ENCODE data around the gene DCDC2C. TPM values are rescaled to one million over a fixed set of nuclear protein-coding genes. Genes with fewer than 3 reads are reported as not detected.

The DCDC2C gene
- total RNA-seq, 1 donor from 2014 or later: not detected

- H3K9ac ChIP-seq: no peak overlapping the region
- peak overlapping the region; percentile 85 for H3K27ac Mint-ChIP-seq
These were observed 47.3 kb upstream of the DCDC2C start for GRCh38 chr2:3655871-3656761.

GRCh38 chr2:3656762-3657721, 46.3 kb upstream of the DCDC2C start:
- Histone ChIP-seq H3K4me2 (no peak overlapping the region), H3K36me3 (no peaks in the 10 kb centered on the region), H3F3A (ENCODE audit: low read depth) (peaks cover 12% of the 10 kb centered on the region), H3K27me3 (no peaks in the 10 kb centered on the region), H4K20me1 (ENCODE audit: low read depth) (no peaks in the 10 kb centered on the region), H3K4me1 (peaks cover 12% of the 10 kb centered on the region), H3K9ac (no peak overlapping the region), H3K79me2 (ENCODE audit: low read depth) (no peaks in the 10 kb centered on the region), H3K27ac (no peak overlapping the region), H2AFZ (replicated peaks) (no peak overlapping the region), H3K4me3 (no peak overlapping the region), H3K9me3 (ENCODE audit: low read depth) (no peaks in the 10 kb centered on the region)
- Mint-ChIP-seq H3K27ac (peak overlapping the region; percentile 96), H3K36me3 (no peaks in the 10 kb centered on the region), H3K4me3 (no peak overlapping the region), H3K9me3 (peaks cover 6% of the 10 kb centered on the region), H3K27me3 (ENCODE audit: insufficient read depth, low read depth) (peaks cover 17% of the 10 kb centered on the region), H3K4me1 (peaks cover 77% of the 10 kb centered on the region)
- TF ChIP-seq EZH2 (IDR thresholded peaks at IDR 0.05) (no peak), EZH2phosphoT487 (IDR thresholded peaks at IDR 0.05) (no peak), CTCF (IDR thresholded peaks at IDR 0.05) (no peak)
- no peak for DNase-seq (ENCODE audit: low spot score)

More at GRCh38 chr2:3655871-3656761, 47.3 kb upstream of the DCDC2C start:
- Histone ChIP-seq H3K79me2 (ENCODE audit: low read depth) (no peaks in the 10 kb centered on the region), H3K4me2 (no peak overlapping the region), H2AFZ (replicated peaks) (no peak overlapping the region), H3K36me3 (no peaks in the 10 kb centered on the region), H3K9me3 (ENCODE audit: low read depth) (no peaks in the 10 kb centered on the region), H3K4me3 (no peak overlapping the region), H4K20me1 (ENCODE audit: low read depth) (no peaks in the 10 kb centered on the region), H3F3A (ENCODE audit: low read depth) (peaks cover 19% of the 10 kb centered on the region), H3K27ac (no peak overlapping the region), H3K4me1 (peaks cover 17% of the 10 kb centered on the region), H3K27me3 (no peaks in the 10 kb centered on the region)
- no peak for TF ChIP-seq CTCF (IDR thresholded peaks at IDR 0.05)
- no peak for TF ChIP-seq EZH2phosphoT487 (IDR thresholded peaks at IDR 0.05)
- no peak for TF ChIP-seq EZH2 (IDR thresholded peaks at IDR 0.05)
- peaks cover 77% of the 10 kb centered on the region for H3K4me1 Mint-ChIP-seq
- no peak for DNase-seq (ENCODE audit: low spot score)
- no peaks in the 10 kb centered on the region for H3K36me3 Mint-ChIP-seq
- H3K4me3 Mint-ChIP-seq: no peak overlapping the region
- peaks cover 6% of the 10 kb centered on the region for H3K9me3 Mint-ChIP-seq
- peaks cover 19% of the 10 kb centered on the region for H3K27me3 Mint-ChIP-seq (ENCODE audit: insufficient read depth, low read depth)

- Histone ChIP-seq H3K4me3 (no peak within 1 kb of the TSS), H3K9me3 (ENCODE audit: low read depth) (no peaks in the 10 kb centered on the region), H3K27me3 (no peaks in the 10 kb centered on the region), H3K36me3 (no peaks in the 10 kb centered on the region), H3K4me2 (no peak within 1 kb of the TSS), H4K20me1 (ENCODE audit: low read depth) (no peaks in the 10 kb centered on the region), H3K79me2 (ENCODE audit: low read depth) (no peaks in the 10 kb centered on the region), H2AFZ (replicated peaks) (no peak within 1 kb of the TSS), H3K27ac (no peak within 1 kb of the TSS), H3K9ac (no peak within 1 kb of the TSS), H3F3A (ENCODE audit: low read depth) (peaks cover 9% of the 10 kb centered on the region), H3K4me1 (peaks cover 10% of the 10 kb centered on the region)
- no peak for DNase-seq (ENCODE audit: low spot score)
- Mint-ChIP-seq H3K27ac (peak within 1 kb of the TSS; percentile 96), H3K4me1 (peaks cover 71% of the 10 kb centered on the region), H3K4me3 (no peak within 1 kb of the TSS), H3K9me3 (peaks cover 4% of the 10 kb centered on the region), H3K36me3 (no peaks in the 10 kb centered on the region), H3K27me3 (ENCODE audit: insufficient read depth, low read depth) (peaks cover 15% of the 10 kb centered on the region)
- TF ChIP-seq EZH2 (IDR thresholded peaks at IDR 0.05) (no peak), CTCF (IDR thresholded peaks at IDR 0.05) (no peak), EZH2phosphoT487 (IDR thresholded peaks at IDR 0.05) (no peak)
These were observed 45.5 kb upstream of the DCDC2C start, which contains the start of gene ALLC for GRCh38 chr2:3657881-3658280. Gene ALLC, plus strand, starts transcription at chr2:3658200. Its CDS starts 12,958 bp downstream, at chr2:3671158.

All from neural progenitor cell (in vitro differentiated cells).